ENCODE results near the gene CCDC91.
A peak's percentile ranks its signal among the peaks of the same experiment; 100 is the strongest.

GRCh38 chr12:28583701-28584261 is 393.5 kb downstream of the CCDC91 start:
- TF ChIP-seq CTCF (conservative IDR thresholded peaks at IDR 0.05 in 1 of 2, IDR thresholded peaks at IDR 0.05 in 1 of 2; ENCODE audit: low read depth in 1 of 2, low read length in 2 of 2) (peak in 1 of 2 donors; percentile 24), EZH2 (IDR thresholded peaks at IDR 0.05; ENCODE audit: low read length, missing control alignments) (no peak)

Measured in fibroblast of lung (primary cell).